ENCODE results near the gene TUFT1.

The TUFT1 gene

DNA sequence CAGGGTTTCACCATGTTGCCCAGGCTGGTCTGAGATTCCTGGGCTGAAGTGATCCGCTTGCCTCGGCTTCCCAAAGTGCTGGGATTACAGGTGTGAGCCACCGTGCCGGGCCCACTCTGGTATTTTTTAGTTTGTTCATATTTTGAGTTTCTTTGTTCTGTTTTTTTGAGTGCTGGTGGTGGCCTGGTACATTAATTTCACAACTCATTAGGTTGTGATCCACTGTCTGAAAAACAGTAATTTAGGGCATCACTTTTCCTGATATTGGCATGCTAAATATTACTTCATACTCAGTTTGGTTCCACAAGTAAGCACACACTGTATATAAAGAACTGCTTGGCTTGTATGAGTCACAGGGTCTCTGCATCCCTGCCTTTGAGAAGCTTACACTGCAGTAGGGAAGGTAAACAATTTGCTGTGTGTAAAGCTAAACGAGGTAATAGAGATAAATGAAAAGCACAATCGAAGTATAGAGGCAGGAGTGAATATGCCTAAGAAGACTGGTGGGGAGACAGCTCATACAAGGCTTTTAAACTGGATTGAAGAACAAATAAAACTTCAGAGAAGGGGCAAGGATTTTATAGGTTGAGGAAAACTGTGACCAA, 79.5 kb downstream of the TUFT1 start:
- DNase-seq: no peak

DNA sequence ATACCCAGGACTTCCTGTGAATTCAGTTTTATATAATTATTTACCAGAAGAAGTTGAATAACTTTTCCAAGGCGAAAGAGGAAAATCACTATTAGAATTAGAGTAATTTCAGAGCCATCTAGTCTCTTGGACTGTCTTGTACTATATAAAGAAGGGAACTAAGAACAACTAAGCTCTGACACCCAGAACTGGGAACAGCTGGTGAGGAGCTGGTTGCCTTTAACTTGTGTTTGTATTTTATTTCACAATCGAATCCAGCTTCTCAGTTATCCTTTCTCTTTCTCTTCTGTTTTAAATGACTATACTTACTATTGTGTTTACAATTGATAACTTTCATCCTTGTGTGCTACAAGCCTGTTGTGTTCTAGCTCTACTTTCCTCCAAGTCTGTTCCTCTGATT, 80.2 kb downstream of the TUFT1 start:
- no peak for DNase-seq

- no peak for DNase-seq
These were observed 81.2 kb downstream of the TUFT1 start for GRCh38 chr1:151621351-151621750.

DNA sequence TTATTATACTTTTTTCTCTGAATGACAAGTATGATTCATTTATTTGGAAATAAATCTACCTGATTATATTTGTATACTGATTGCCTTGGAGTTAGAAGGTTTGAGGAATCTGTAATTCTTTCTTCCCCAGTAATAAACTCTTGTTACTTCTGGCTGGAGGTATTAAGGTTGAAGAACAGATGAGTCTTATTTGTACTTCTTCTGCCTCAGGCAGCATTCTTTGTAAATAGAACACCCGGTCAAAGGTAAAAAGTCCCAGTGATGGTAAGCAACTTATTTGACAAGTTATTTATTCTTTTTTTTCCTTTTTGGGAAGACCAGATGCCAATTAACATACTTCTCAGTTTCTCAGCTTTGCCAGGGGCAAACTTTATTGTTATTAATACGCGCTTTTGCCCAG, 84.7 kb downstream of the TUFT1 start:
- no peak for DNase-seq

GRCh38 chr1:151626740-151627334, 86.7 kb downstream of the TUFT1 start:
- no peak for DNase-seq

- no peak for DNase-seq
These were observed 89.2 kb downstream of the TUFT1 start for GRCh38 chr1:151629278-151629677.
